Measurements from ENCODE around the gene PRR5L. TPM values are rescaled to one million over a fixed set of nuclear protein-coding genes. Genes with fewer than 3 reads are reported as not detected.

PRR5L gene
- total RNA-seq, 1 donor from 2014 or later: 32.5 TPM

GRCh38 chr11:36467916-36468315, 171.8 kb downstream of the PRR5L start:
- no peak overlapping the region for H3K4me3 ChIP-seq
- H3K27me3 ChIP-seq: no peaks in the 10 kb centered on the region
- intact Hi-C loops (cut with DNase I): no loop called here
- DNase-seq (ENCODE audit: low spot score in 2 of 2): no peak
- H3K4me1 ChIP-seq: peaks cover 0 to 5% of the 10 kb centered on the region in 2 donors
- no peak overlapping the region for H3K27ac ChIP-seq
- H3K9me3 ChIP-seq: no peaks in the 10 kb centered on the region
- no peak for TF ChIP-seq CTCF (IDR thresholded peaks at IDR 0.05)
- no peaks in the 10 kb centered on the region for H3K36me3 ChIP-seq

GRCh38 chr11:36469063-36469462, 173.0 kb downstream of the PRR5L start:
- Histone ChIP-seq H3K27me3 (no peaks in the 10 kb centered on the region), H3K4me1 (peaks cover 0 to 5% of the 10 kb centered on the region in 2 donors), H3K27ac (peak overlapping the region in 1 of 2 donors; percentile 44), H3K36me3 (no peaks in the 10 kb centered on the region), H3K9me3 (no peaks in the 10 kb centered on the region), H3K4me3 (no peak overlapping the region)
- DNase-seq (ENCODE audit: low spot score in 2 of 2): no peak
- intact Hi-C loops (cut with DNase I): no loop called here
- TF ChIP-seq CTCF (IDR thresholded peaks at IDR 0.05): no peak

GRCh38 chr11:36469881-36470802, 174.1 kb downstream of the PRR5L start:
- Histone ChIP-seq H3K27me3 (no peaks in the 10 kb centered on the region), H3K4me3 (no peak overlapping the region), H3K9me3 (no peaks in the 10 kb centered on the region), H3K4me1 (peaks cover 0 to 5% of the 10 kb centered on the region in 2 donors), H3K27ac (peak overlapping the region in 1 of 2 donors; percentile 44), H3K36me3 (no peaks in the 10 kb centered on the region)
- intact Hi-C loops (cut with DNase I): no loop called here
- DNase-seq (ENCODE audit: low spot score in 2 of 2): no peak
- TF ChIP-seq CTCF (IDR thresholded peaks at IDR 0.05): no peak

GRCh38 chr11:36471577-36471976, 175.5 kb downstream of the PRR5L start:
- H3K4me1 ChIP-seq: peaks cover 0 to 5% of the 10 kb centered on the region in 2 donors
- no peaks in the 10 kb centered on the region for H3K36me3 ChIP-seq
- no peak for DNase-seq (ENCODE audit: low spot score in 2 of 2)
- no peak for TF ChIP-seq CTCF (IDR thresholded peaks at IDR 0.05)
- H3K27ac ChIP-seq: no peak overlapping the region
- H3K9me3 ChIP-seq: no peaks in the 10 kb centered on the region
- H3K27me3 ChIP-seq: no peaks in the 10 kb centered on the region
- H3K4me3 ChIP-seq: no peak overlapping the region
- intact Hi-C loops (cut with DNase I): no loop called here

GRCh38 chr11:36475192-36475591, 179.1 kb downstream of the PRR5L start:
- H3K36me3 ChIP-seq: no peaks in the 10 kb centered on the region
- no peak for TF ChIP-seq CTCF (IDR thresholded peaks at IDR 0.05)
- H3K4me3 ChIP-seq: no peak overlapping the region
- peaks cover 0 to 3% of the 10 kb centered on the region in 2 donors for H3K4me1 ChIP-seq
- H3K27me3 ChIP-seq: no peaks in the 10 kb centered on the region
- intact Hi-C loops (cut with DNase I): loop anchor here (5.0 kb wide), 1 partner anchor 168 kb away; no protein-coding TSS in a partner anchor
- no peaks in the 10 kb centered on the region for H3K9me3 ChIP-seq
- no peak overlapping the region for H3K27ac ChIP-seq
- no peak for DNase-seq (ENCODE audit: low spot score in 2 of 2)

All from ascending aorta (tissue), 2 donors.